Trophoblast cell (in vitro differentiated cells and primary cell): Measurements from ENCODE around the gene NINJ2.
A peak's percentile ranks its signal among the peaks of the same experiment; 100 is the strongest.

ENCODE experiments used
- DNase-seq, 2 donors: peaks; one replicate each; pipeline ENCODE4 v3.0.0-alpha.2; 2016
- H2AFZ ChIP-seq: 2 replicates; pipeline ENCODE4 v1.6.1; 2013; ENCODE audit warnings: low read length, moderate library complexity, mild to moderate bottlenecking; ENCODE audit not compliant: insufficient read depth, poor library complexity
- H2AK5ac ChIP-seq: 2 replicates; pipeline ENCODE4 v1.6.1; 2013; ENCODE audit warnings: mild to moderate bottlenecking, low read length
- H2BK120ac ChIP-seq: 2 replicates; pipeline ENCODE4 v1.6.1; 2013; ENCODE audit warnings: low read length, mild to moderate bottlenecking, moderate library complexity; ENCODE audit not compliant: insufficient read depth, poor library complexity
- H2BK12ac ChIP-seq: 2 replicates; pipeline ENCODE4 v1.6.1; 2013; ENCODE audit warnings: mild to moderate bottlenecking, low read length, moderate library complexity
- H2BK5ac ChIP-seq: 2 replicates; pipeline ENCODE4 v1.6.1; 2013; ENCODE audit warnings: low read length, low read depth, moderate library complexity, mild to moderate bottlenecking; ENCODE audit not compliant: poor library complexity
- H3K14ac ChIP-seq: 2 replicates; pipeline ENCODE4 v1.6.1; 2013; ENCODE audit warnings: mild to moderate bottlenecking, low read length
- H3K18ac ChIP-seq: 2 replicates; pipeline ENCODE4 v1.6.1; 2013; ENCODE audit warnings: mild to moderate bottlenecking, low read length
- H3K23ac ChIP-seq: 2 replicates; pipeline ENCODE4 v1.6.1; 2013; ENCODE audit warnings: low read length
- H3K27ac ChIP-seq: 2 replicates; pipeline ENCODE4 v1.5.1; 2013; ENCODE audit warnings: low read depth, mild to moderate bottlenecking, inconsistent platforms, low read length, moderate library complexity
- H3K27me3 ChIP-seq: 2 replicates; pipeline ENCODE4 v1.6.1; 2013; ENCODE audit warnings: inconsistent platforms, mild to moderate bottlenecking, low read length, moderate library complexity; ENCODE audit not compliant: insufficient read depth
- H3K36me3 ChIP-seq, 2 experiments: 1 replicate in 1 of 2; 2 replicates in 1 of 2; pipeline ENCODE4 v1.6.1; 2013; ENCODE audit warnings: low read length in 2 of 2, mild to moderate bottlenecking in 2 of 2, moderate library complexity in 1 of 2; ENCODE audit not compliant: insufficient read depth in 2 of 2, control insufficient read depth in 1 of 2
- H3K4ac ChIP-seq: 2 replicates; pipeline ENCODE4 v1.6.1; 2013; ENCODE audit warnings: low read depth, mild to moderate bottlenecking, low read length, moderate library complexity
- H3K4me1 ChIP-seq, 2 experiments: 1 replicate in 1 of 2; 2 replicates in 1 of 2; pipeline ENCODE4 v1.6.1; 2013; ENCODE audit warnings: low read length in 2 of 2, mild to moderate bottlenecking in 2 of 2, moderate library complexity in 1 of 2; ENCODE audit not compliant: insufficient read depth in 2 of 2, control insufficient read depth in 1 of 2
- H3K4me2 ChIP-seq: 2 replicates; pipeline ENCODE4 v1.6.1; 2013; ENCODE audit warnings: inconsistent platforms, mild to moderate bottlenecking, low read length, moderate library complexity
- H3K4me3 ChIP-seq: 2 replicates; pipeline ENCODE4 v1.5.1; 2013; ENCODE audit warnings: mild to moderate bottlenecking, low read depth, low read length, inconsistent platforms
- H3K79me1 ChIP-seq: one replicate; pipeline ENCODE4 v1.6.1; 2013; ENCODE audit warnings: low read length
- H3K79me2 ChIP-seq: 2 replicates; pipeline ENCODE4 v1.6.1; 2013; ENCODE audit warnings: low read length, mild to moderate bottlenecking; ENCODE audit not compliant: control insufficient read depth, insufficient read depth, poor library complexity
- H3K9ac ChIP-seq: 2 replicates; pipeline ENCODE4 v1.6.1; 2013; ENCODE audit warnings: mild to moderate bottlenecking, low read length
- H3K9me3 ChIP-seq: 2 replicates; pipeline ENCODE4 v1.6.1; 2013; ENCODE audit warnings: low read depth, mild to moderate bottlenecking, control low read depth, inconsistent platforms, low read length; ENCODE audit not compliant: insufficient read depth
- H4K12ac ChIP-seq: 2 replicates; pipeline ENCODE4 v1.6.1; 2013; ENCODE audit warnings: low read depth, mild to moderate bottlenecking, low read length, moderate library complexity
- H4K8ac ChIP-seq: 2 replicates; pipeline ENCODE4 v1.6.1; 2013; ENCODE audit warnings: low read depth, mild to moderate bottlenecking, low read length, moderate library complexity
- H4K91ac ChIP-seq: one replicate; pipeline ENCODE4 v1.6.1; 2013; ENCODE audit warnings: low read depth, mild to moderate bottlenecking, low read length, moderate library complexity
- WGBS: extraction: QIAGEN DNeasy Blood & Tissue Kit; methylation state at CpG from one replicate; pipeline ENCODE4 v1.1.7; 2013; ENCODE audit warnings: missing lambda C conversion rate; ENCODE audit not compliant: insufficient read length, insufficient coverage; ENCODE audit errors: extremely low coverage; 5-methylcytosine and 5-hydroxymethylcytosine counted together

The NINJ2 gene

DNA sequence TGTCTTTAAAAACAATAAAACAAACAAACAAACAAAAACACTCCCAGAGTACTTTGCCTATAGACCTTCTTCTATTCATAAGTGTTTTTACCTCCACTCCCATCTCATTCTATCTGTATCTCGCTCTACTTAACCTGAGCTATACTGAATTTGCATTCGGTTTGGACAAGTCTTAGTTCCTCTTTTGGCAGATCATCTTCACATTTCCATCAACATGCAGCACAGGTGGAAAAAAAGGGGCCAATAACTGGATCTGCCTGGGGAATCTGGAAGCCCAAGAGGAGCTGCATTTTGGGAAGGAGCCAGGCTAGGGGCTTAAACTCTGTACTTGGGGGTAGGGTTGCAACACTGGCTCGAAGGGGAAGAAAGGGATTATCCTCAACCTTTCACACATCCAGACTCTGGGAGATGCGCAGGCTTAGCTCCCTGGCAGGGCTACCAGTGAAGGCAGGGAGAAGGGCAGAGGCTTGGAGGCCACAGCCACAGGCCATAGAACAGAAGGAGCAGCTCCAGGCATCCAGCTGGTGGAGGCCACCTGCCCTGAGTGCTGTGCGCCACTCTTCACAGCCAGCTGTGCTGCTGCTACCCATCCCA is 4.1 kb downstream of the NINJ2 start:
- DNase-seq = no peak
- Histone ChIP-seq H3K9me3 (no peaks in the 10 kb centered on the region), H4K8ac (no peak overlapping the region), H4K12ac (no peak overlapping the region), H3K18ac (no peak overlapping the region), H3K14ac (no peak overlapping the region), H3K4me3 (no peak overlapping the region), H3K36me3 (no peaks in the 10 kb centered on the region), H3K79me1 (no peaks in the 10 kb centered on the region), H2AK5ac (no peak overlapping the region), H3K4me1 (no peaks in the 10 kb centered on the region), H2BK5ac (no peak overlapping the region), H4K91ac (no peak overlapping the region), H3K9ac (no peak overlapping the region), H3K4me2 (no peak overlapping the region), H2AFZ (no peak overlapping the region), H2BK12ac (no peak overlapping the region), H2BK120ac (no peak overlapping the region), H3K79me2 (no peaks in the 10 kb centered on the region), H3K27me3 (no peaks in the 10 kb centered on the region), H3K4ac (no peak overlapping the region), H3K23ac (no peak overlapping the region), H3K27ac (no peak overlapping the region)
- no CpG with 5 or more reads among the region's 5 CpGs for WGBS

DNA sequence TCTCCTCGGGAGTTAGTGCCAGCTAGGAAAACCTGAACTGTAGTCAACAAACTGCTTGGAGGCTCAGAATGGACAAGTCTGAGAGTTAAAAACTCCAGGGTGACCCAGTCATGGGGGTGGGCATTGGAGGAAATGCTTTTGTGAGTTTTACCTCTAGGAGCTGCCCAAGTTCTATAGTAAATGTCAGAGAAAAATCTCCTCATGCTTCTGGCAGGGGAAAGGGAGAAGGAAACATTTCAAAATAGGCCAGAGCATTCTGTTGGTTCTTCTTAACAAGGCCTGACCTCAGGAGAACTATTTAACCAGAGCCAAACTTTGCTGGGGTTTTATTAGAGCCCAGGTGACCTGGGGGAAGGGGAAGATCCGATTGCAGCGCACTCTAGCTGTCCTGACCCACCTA is 12.3 kb downstream of the NINJ2 start:
- no peak for DNase-seq
- H4K12ac ChIP-seq = no peak overlapping the region
- no peaks in the 10 kb centered on the region for H3K36me3 ChIP-seq
- no peak overlapping the region for H2BK120ac ChIP-seq
- no peak overlapping the region for H3K4me2 ChIP-seq
- H3K14ac ChIP-seq = no peak overlapping the region
- no peak overlapping the region for H3K23ac ChIP-seq
- no peak overlapping the region for H2AK5ac ChIP-seq
- no peak overlapping the region for H3K27ac ChIP-seq
- H3K4me3 ChIP-seq = no peak overlapping the region
- H4K8ac ChIP-seq = no peak overlapping the region
- no CpG with 5 or more reads among the region's 3 CpGs for WGBS
- no peaks in the 10 kb centered on the region for H3K9me3 ChIP-seq
- H2AFZ ChIP-seq = no peak overlapping the region
- H3K18ac ChIP-seq = no peak overlapping the region
- H3K4me1 ChIP-seq = peaks cover 0 to 5% of the 10 kb centered on the region in 2 experiments
- no peaks in the 10 kb centered on the region for H3K79me2 ChIP-seq
- H3K9ac ChIP-seq = no peak overlapping the region
- H3K79me1 ChIP-seq = peaks cover 2% of the 10 kb centered on the region
- H2BK5ac ChIP-seq = no peak overlapping the region
- no peak overlapping the region for H2BK12ac ChIP-seq
- H4K91ac ChIP-seq = no peak overlapping the region
- H3K27me3 ChIP-seq = peaks cover 3% of the 10 kb centered on the region
- no peak overlapping the region for H3K4ac ChIP-seq

DNA sequence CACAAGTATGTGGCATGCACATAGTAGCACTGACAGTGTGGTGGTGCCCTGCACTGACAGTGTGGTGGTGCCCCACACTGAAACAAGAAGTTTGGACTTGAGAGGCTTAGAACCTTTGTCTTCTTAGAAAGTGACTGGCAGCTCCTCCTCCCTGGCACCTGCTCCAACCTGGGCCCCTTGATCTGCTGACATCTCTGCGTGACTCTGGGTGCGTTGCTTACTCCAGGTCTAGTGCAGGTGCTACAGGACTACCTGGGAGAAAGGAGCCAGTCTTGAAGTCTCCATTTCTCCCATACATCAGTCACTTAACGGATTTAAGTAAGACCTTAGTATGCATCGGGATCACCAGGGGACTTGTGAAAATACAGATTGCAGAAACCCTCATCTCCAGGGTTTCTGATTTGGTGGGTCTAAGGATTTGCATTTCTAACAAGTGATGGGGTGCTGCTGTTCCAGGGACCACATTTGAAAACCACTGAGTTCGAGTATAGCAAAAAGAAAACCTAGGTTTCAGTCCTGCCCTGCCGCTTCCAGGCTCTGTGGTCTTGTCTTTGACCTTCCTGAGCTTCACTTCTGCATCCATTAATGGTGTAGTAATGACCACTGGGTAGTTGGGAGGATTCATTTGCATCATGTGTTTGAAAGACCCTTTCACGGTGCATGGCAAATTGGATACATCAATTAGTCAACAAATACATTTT is 15.7 kb downstream of the NINJ2 start:
- Histone ChIP-seq H3K9ac (no peak overlapping the region), H3K14ac (no peak overlapping the region), H3K9me3 (peaks cover 3% of the 10 kb centered on the region), H3K4ac (no peak overlapping the region), H3K23ac (no peak overlapping the region), H2BK12ac (no peak overlapping the region), H2AFZ (no peak overlapping the region), H3K4me1 (peaks cover 12 to 23% of the 10 kb centered on the region in 2 experiments), H2BK120ac (no peak overlapping the region), H3K27me3 (no peaks in the 10 kb centered on the region), H2AK5ac (no peak overlapping the region), H4K91ac (no peak overlapping the region), H3K4me2 (no peak overlapping the region), H3K4me3 (no peak overlapping the region), H4K12ac (no peak overlapping the region), H3K27ac (no peak overlapping the region), H3K36me3 (no peaks in the 10 kb centered on the region), H3K18ac (no peak overlapping the region), H2BK5ac (no peak overlapping the region), H3K79me1 (peaks cover 17% of the 10 kb centered on the region), H4K8ac (no peak overlapping the region), H3K79me2 (peaks cover 5% of the 10 kb centered on the region)
- DNase-seq = no peak
- no CpG with 5 or more reads among the region's 7 CpGs for WGBS

DNA sequence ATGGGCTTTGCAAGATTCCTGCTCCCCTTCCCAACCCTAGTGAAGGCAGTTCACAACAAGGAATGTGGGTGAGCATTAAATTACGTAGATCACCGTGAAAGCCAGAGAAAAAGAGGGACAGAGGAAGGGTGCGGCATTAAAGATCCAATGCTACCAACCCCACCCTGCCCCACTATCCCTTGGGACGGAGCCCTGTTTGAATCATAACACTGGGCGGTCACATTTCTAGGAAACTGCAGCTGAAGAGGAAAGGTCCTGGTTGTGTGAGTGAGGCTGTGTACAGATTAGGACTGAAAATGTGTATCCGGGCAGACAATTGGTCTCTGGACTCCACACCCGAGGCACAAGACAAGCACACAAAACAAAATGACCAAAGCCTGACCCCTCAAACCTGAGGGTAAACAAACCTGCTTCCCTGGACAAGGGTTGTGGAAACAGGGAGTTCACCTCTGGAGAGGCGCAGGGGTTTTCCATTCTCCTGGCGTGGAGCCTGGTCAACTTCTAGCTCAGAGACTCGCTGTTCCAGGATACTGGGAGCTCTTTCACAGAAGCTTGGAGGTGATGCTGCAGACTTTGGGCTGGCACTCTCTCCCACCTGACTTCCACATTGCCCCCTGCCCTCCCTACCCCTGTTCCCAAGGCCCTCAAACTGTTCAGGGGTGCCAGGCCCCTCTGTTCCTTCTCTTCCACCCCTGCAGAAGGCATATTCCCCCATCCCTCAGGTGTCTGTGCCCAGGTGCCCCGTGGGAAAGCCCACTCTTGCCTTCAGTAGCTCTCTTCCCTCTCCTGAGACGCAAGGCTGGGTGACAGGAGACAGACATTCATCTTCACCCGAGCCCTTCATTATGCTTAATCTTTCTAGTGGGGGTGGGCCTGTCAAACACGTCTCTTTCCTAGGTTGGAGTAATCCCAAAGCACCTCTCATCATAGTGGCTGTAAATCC is 16.5 kb downstream of the NINJ2 start:
- H3K4me1 ChIP-seq = peaks cover 12 to 26% of the 10 kb centered on the region in 2 experiments
- H3K36me3 ChIP-seq = no peaks in the 10 kb centered on the region
- H3K23ac ChIP-seq = no peak overlapping the region
- no peak overlapping the region for H4K8ac ChIP-seq
- H2BK5ac ChIP-seq = no peak overlapping the region
- peaks cover 5% of the 10 kb centered on the region for H3K79me2 ChIP-seq
- no peak overlapping the region for H4K12ac ChIP-seq
- no peak overlapping the region for H3K27ac ChIP-seq
- H3K4ac ChIP-seq = no peak overlapping the region
- H3K9me3 ChIP-seq = peaks cover 3% of the 10 kb centered on the region
- H2AFZ ChIP-seq = peak overlapping the region; percentile 37
- H2AK5ac ChIP-seq = peak overlapping the region; percentile 7
- H3K18ac ChIP-seq = no peak overlapping the region
- no peak overlapping the region for H3K4me2 ChIP-seq
- peaks cover 23% of the 10 kb centered on the region for H3K79me1 ChIP-seq
- no peaks in the 10 kb centered on the region for H3K27me3 ChIP-seq
- peak overlapping the region; percentile 67 for H4K91ac ChIP-seq
- peak overlapping the region; percentile 67 for H2BK120ac ChIP-seq
- no peak overlapping the region for H3K9ac ChIP-seq
- no peak for DNase-seq
- no peak overlapping the region for H3K14ac ChIP-seq
- H3K4me3 ChIP-seq = no peak overlapping the region
- peak overlapping the region; percentile 31 for H2BK12ac ChIP-seq
- no CpG with 5 or more reads among the region's 14 CpGs for WGBS
